SU-DHL-6 (cell line): Measurements from ENCODE around the gene CACNG6.

Source experiments
- H2AFZ ChIP-seq: fragments of 200-600 bp; sonication (generic); 2 replicates; pipeline ENCODE4 v1.6.1; 2014; ENCODE audit warnings: low read depth, mild to moderate bottlenecking, moderate library complexity, mixed read lengths, antibody characterized with exemption, low read length; ENCODE audit not compliant: severe bottlenecking
- H3F3A ChIP-seq: fragments of 200-600 bp; shearing (Covaris generic); 2 replicates; pipeline ENCODE4 v1.6.0; 2016; ENCODE audit warnings: antibody characterized with exemption, mild to moderate bottlenecking; ENCODE audit not compliant: insufficient read depth
- H3K27ac ChIP-seq: fragments of 200-600 bp; sonication (generic); 2 replicates; pipeline ENCODE4 v1.5.1; 2016; ENCODE audit warnings: low read depth, mild to moderate bottlenecking, low read length, moderate library complexity, mixed read lengths
- H3K27me3 ChIP-seq: fragments of 200-600 bp; sonication (generic), shearing (Covaris generic); 2 replicates; pipeline ENCODE4 v1.6.0; 2014; ENCODE audit warnings: mild to moderate bottlenecking, low read length
- H3K36me3 ChIP-seq: fragments of 200-600 bp; sonication (generic); 2 replicates; pipeline ENCODE4 v1.6.1; 2014; ENCODE audit warnings: mild to moderate bottlenecking, low read length, mixed read lengths
- H3K4me2 ChIP-seq: fragments of 300-600, 200-600 bp; shearing (Covaris generic), sonication (generic); 2 replicates; pipeline ENCODE4 v1.6.0; 2014; ENCODE audit warnings: low read length, low read depth, mild to moderate bottlenecking; ENCODE audit not compliant: poor library complexity, severe bottlenecking
- H3K4me3 ChIP-seq: fragments of 200-600 bp; sonication (generic); 2 replicates; pipeline ENCODE4 v1.5.1; 2014; ENCODE audit warnings: antibody characterized with exemption, low read length, mild to moderate bottlenecking, mixed read lengths; ENCODE audit not compliant: insufficient read depth, poor library complexity, severe bottlenecking
- H3K79me2 ChIP-seq: fragments of 200-600 bp; sonication (generic); 2 replicates; pipeline ENCODE4 v1.6.1; 2014; ENCODE audit warnings: mild to moderate bottlenecking, low read length, moderate library complexity; ENCODE audit not compliant: insufficient read depth
- H3K9ac ChIP-seq: fragments of 200-600 bp; sonication (generic); 2 replicates; pipeline ENCODE4 v1.7.0; 2014; ENCODE audit warnings: mild to moderate bottlenecking, low read length
- H3K9me2 ChIP-seq: fragments of 200-600 bp; sonication (generic); replicated peaks from 2 replicates; pipeline ENCODE4 v1.6.1; 2014; ENCODE audit warnings: low read length; ENCODE audit not compliant: insufficient read depth
- H3K9me3 ChIP-seq: fragments of 200-600 bp; sonication (generic); 2 replicates; pipeline ENCODE4 v1.6.1; 2014; ENCODE audit warnings: low read length, mixed read lengths; ENCODE audit not compliant: insufficient read depth
- H4K20me1 ChIP-seq: fragments of 200-600 bp; sonication (generic); 2 replicates; pipeline ENCODE4 v1.6.1; 2014; ENCODE audit warnings: low read depth, mild to moderate bottlenecking, antibody characterized with exemption, low read length, moderate library complexity, mixed read lengths
- CTCF ChIP-seq: fragments of 200-600 bp; sonication (generic); IDR thresholded peaks from one replicate; pipeline ENCODE4 v1.5.1; 2017; ENCODE audit warnings: antibody characterized with exemption, mild to moderate bottlenecking, low read length, moderate library complexity; ENCODE audit not compliant: insufficient read depth, poor library complexity, severe bottlenecking
- EZH2phosphoT487 ChIP-seq: fragments of 200-600 bp; sonication (generic), shearing (Covaris generic); conservative IDR thresholded peaks from 2 replicates; pipeline ENCODE4 v1.6.1; 2018; ENCODE audit warnings: mild to moderate bottlenecking, antibody characterized with exemption, low read length, moderate library complexity, mixed read lengths

The CACNG6 gene

GRCh38 chr19:53971673-53972072 is 19.8 kb upstream of the CACNG6 start:
- Histone ChIP-seq H3F3A (no peaks in the 10 kb centered on the region), H3K9me3 (no peaks in the 10 kb centered on the region), H3K9ac (no peak overlapping the region), H4K20me1 (no peaks in the 10 kb centered on the region), H3K9me2 (no peaks in the 10 kb centered on the region), H3K79me2 (no peaks in the 10 kb centered on the region), H3K4me2 (no peak overlapping the region), H2AFZ (no peak overlapping the region), H3K36me3 (no peaks in the 10 kb centered on the region), H3K27me3 (no peaks in the 10 kb centered on the region), H3K4me3 (no peak overlapping the region), H3K27ac (no peak overlapping the region)
- TF ChIP-seq CTCF: no peak
- TF ChIP-seq EZH2phosphoT487: no peak

DNA sequence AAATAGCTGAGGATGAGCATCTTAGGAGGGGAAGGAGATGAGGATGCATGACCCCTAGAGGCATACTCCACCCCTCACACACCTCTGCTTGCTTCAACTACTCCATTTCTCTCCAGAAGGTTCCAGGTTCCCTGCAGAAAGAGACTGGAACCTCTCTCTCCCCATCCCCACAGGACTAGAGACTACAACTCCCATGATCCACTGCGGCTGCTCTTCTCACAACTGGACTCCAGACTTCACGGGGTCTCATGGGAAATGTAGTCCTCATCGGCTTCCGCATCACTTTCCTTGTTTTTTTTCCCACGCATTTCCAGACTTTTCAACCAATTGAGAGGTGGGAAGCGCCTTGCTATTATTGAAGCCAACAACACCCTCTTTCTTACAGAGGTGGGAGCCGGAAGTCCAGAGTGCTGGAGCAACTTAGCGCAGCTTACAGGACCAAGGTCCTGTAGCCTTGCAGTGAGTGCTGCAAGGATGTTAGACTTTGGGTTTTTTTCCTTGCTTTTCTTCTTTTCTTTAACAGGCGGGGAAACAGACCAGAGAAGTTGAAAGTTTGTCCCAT is 13.9 kb upstream of the CACNG6 start:
- Histone ChIP-seq H3K27ac (no peak overlapping the region), H3K9me3 (no peaks in the 10 kb centered on the region), H3F3A (no peaks in the 10 kb centered on the region), H4K20me1 (no peaks in the 10 kb centered on the region), H3K4me2 (peak overlapping the region; percentile 41), H3K4me3 (no peak overlapping the region), H3K9ac (no peak overlapping the region), H3K79me2 (no peaks in the 10 kb centered on the region), H3K27me3 (no peaks in the 10 kb centered on the region), H3K36me3 (no peaks in the 10 kb centered on the region), H3K9me2 (no peaks in the 10 kb centered on the region), H2AFZ (peak overlapping the region; percentile 93)
- TF ChIP-seq EZH2phosphoT487: no peak
- TF ChIP-seq CTCF: no peak

DNA sequence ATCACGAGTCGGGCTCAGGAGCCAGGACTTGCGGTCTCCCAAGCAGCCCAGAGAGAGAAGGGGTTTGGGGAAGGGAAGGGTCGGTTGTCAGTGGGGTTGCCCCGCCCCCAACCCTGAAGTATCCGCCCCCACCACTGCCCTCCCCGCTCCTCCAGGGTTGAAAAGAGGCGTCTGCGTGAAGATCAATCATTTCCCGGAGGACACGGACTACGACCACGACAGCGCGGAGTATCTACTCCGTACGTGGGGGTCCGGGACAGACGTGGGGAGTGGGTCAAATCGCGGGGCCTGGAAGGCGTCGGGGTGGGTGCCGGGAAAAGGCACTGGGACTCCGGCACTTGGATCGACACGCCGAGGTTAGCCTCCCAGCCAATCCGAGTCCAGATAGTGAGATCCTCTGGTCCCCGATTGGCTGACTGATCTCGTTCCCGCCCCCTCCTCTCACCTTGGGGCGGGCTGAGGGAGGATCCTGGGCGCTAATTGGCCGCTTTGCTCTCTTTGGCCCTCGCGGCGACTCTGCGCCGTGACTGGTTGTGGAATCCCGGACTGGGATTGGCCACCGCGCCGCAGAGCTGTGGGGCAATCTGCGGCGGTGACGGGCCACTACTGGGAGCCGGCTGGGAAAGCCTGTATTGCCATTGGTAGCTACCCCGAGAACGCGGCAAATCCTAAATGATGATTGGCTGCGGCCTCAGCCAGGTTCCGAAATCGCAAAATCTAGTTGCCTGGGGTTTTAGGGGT is 13.3 kb upstream of the CACNG6 start:
- Histone ChIP-seq H3K4me2 (no peak overlapping the region), H3K27ac (no peak overlapping the region), H3K36me3 (no peaks in the 10 kb centered on the region), H3K27me3 (no peaks in the 10 kb centered on the region), H2AFZ (peak overlapping the region; percentile 93), H4K20me1 (no peaks in the 10 kb centered on the region), H3K4me3 (no peak overlapping the region), H3K9me3 (no peaks in the 10 kb centered on the region), H3K79me2 (no peaks in the 10 kb centered on the region), H3K9me2 (no peaks in the 10 kb centered on the region), H3K9ac (no peak overlapping the region), H3F3A (no peaks in the 10 kb centered on the region)
- TF ChIP-seq CTCF (no peak), EZH2phosphoT487 (no peak)
